Measurements from ENCODE around the gene CLEC4A. TPM values are rescaled to one million over a fixed set of nuclear protein-coding genes. Genes with fewer than 3 reads are reported as not detected.

CLEC4A gene
- polyA plus RNA-seq (0.28 to 0.56 TPM (median 0.31 TPM) in 3 replicates), polyA minus RNA-seq (not detected in 3 replicates)
- polyA plus RNA-seq (2011; ENCODE audit: low read depth), result 1.3 TPM
- 0.67 TPM in 1 of 2 replicates, not detected in the other for polyA plus RNA-seq (2011; cell fraction: cytosol; rRNA removed)
- polyA plus RNA-seq (2011; cell fraction: nucleus; rRNA removed), result 1.3 and 1.4 TPM in 2 replicates
- polyA plus RNA-seq (2012; ENCODE audit: low replicate concordance), result 0.15 and 1.3 TPM in 2 replicates
- polyA minus RNA-seq (2011; cell fraction: cytosol; rRNA and poly(A)+ RNA removed), result not detected
- 0.63 and 1.0 TPM in 2 replicates for polyA minus RNA-seq (2011; cell fraction: nucleus; rRNA and poly(A)+ RNA removed)

- Histone ChIP-seq H3K9me1 (ENCODE audit: control insufficient read depth, extremely low read depth, insufficient read depth, low read length) (no peaks in the 10 kb centered on the region), H3K79me2 (ENCODE audit: control insufficient read depth, insufficient read depth, low read length) (no peaks in the 10 kb centered on the region), H3K4me1 (ENCODE audit: control insufficient read depth, extremely low read depth, insufficient read depth, low read length) (no peaks in the 10 kb centered on the region), H3K9me3 (ENCODE audit: control insufficient read depth, low read depth, low read length) (no peaks in the 10 kb centered on the region), H3K36me3 (ENCODE audit: control insufficient read depth in 2 of 2, extremely low read depth in 1 of 2, insufficient read depth in 2 of 2, low read length in 2 of 2) (no peaks in the 10 kb centered on the region), H4K20me1 (ENCODE audit: control insufficient read depth, extremely low read depth, insufficient read depth, low read length) (no peaks in the 10 kb centered on the region), H3K27me3 (ENCODE audit: control insufficient read depth, extremely low read depth, insufficient read depth, low read length) (no peaks in the 10 kb centered on the region), H2AFZ (ENCODE audit: control insufficient read depth, low read length) (no peak within 1 kb of the TSS), H3K27ac (ENCODE audit: control insufficient read depth, insufficient read depth, low read length) (no peak within 1 kb of the TSS), H3K4me2 (ENCODE audit: control insufficient read depth, extremely low read depth, insufficient read depth, low read depth, low read length) (no peak within 1 kb of the TSS), H3K4me3 (ENCODE audit: control insufficient read depth in 2 of 3, extremely low read depth in 1 of 3, insufficient read depth in 2 of 3, low read depth in 1 of 3, low read length in 3 of 3) (no peak within 1 kb of the TSS), H3K9ac (ENCODE audit: control insufficient read depth, extremely low read depth, insufficient read depth, low read length) (no peak within 1 kb of the TSS)
- FAIRE-seq (no peak), DNase-seq (ENCODE audit: low read depth, low spot score) (no peak)
- dilution Hi-C loops (cut with MboI; ENCODE audit: extremely low pct_ligation_motif_present, low sequenced_read_pairs), result no loop called here
- TF ChIP-seq EZH2 (IDR thresholded peaks at IDR 0.05; ENCODE audit: low read length), result no peak
- no peak for TF ChIP-seq CTCF (optimal IDR thresholded peaks at IDR 0.05 in 1 of 3, IDR thresholded peaks at IDR 0.05 in 1 of 3, conservative IDR thresholded peaks at IDR 0.05 in 1 of 3; ENCODE audit: extremely low read depth in 1 of 3, insufficient read depth in 2 of 3, low read length in 3 of 3)
Measured at GRCh38 chr12:8123124-8123912, at the start of gene CLEC4A. CLEC4A (plus strand) TSS chr12:8123617; CDS start chr12:8123879, 262 bp downstream.

GRCh38 chr12:8075935-8076334 is 47.5 kb upstream of the CLEC4A start:
- TF ChIP-seq CTCF (optimal IDR thresholded peaks at IDR 0.05 in 1 of 3, IDR thresholded peaks at IDR 0.05 in 1 of 3, conservative IDR thresholded peaks at IDR 0.05 in 1 of 3; ENCODE audit: extremely low read depth in 1 of 3, insufficient read depth in 2 of 3, low read length in 3 of 3), result no peak
- TF ChIP-seq EZH2 (IDR thresholded peaks at IDR 0.05; ENCODE audit: low read length), result no peak
- no peak for DNase-seq (ENCODE audit: low read depth, low spot score)
- Histone ChIP-seq H3K4me3 (ENCODE audit: control insufficient read depth in 2 of 3, extremely low read depth in 1 of 3, insufficient read depth in 2 of 3, low read depth in 1 of 3, low read length in 3 of 3) (no peak overlapping the region), H3K4me1 (ENCODE audit: control insufficient read depth, extremely low read depth, insufficient read depth, low read length) (peaks cover 18% of the 10 kb centered on the region), H4K20me1 (ENCODE audit: control insufficient read depth, extremely low read depth, insufficient read depth, low read length) (no peaks in the 10 kb centered on the region), H3K27me3 (ENCODE audit: control insufficient read depth, extremely low read depth, insufficient read depth, low read length) (no peaks in the 10 kb centered on the region), H3K36me3 (ENCODE audit: control insufficient read depth in 2 of 2, extremely low read depth in 1 of 2, insufficient read depth in 2 of 2, low read length in 2 of 2) (no peaks in the 10 kb centered on the region), H3K4me2 (ENCODE audit: control insufficient read depth, extremely low read depth, insufficient read depth, low read depth, low read length) (no peak overlapping the region), H3K79me2 (ENCODE audit: control insufficient read depth, insufficient read depth, low read length) (no peaks in the 10 kb centered on the region), H3K27ac (ENCODE audit: control insufficient read depth, insufficient read depth, low read length) (no peak overlapping the region), H3K9me3 (ENCODE audit: control insufficient read depth, low read depth, low read length) (no peaks in the 10 kb centered on the region), H3K9ac (ENCODE audit: control insufficient read depth, extremely low read depth, insufficient read depth, low read length) (no peak overlapping the region), H3K9me1 (ENCODE audit: control insufficient read depth, extremely low read depth, insufficient read depth, low read length) (no peaks in the 10 kb centered on the region), H2AFZ (ENCODE audit: control insufficient read depth, low read length) (no peak overlapping the region)
- dilution Hi-C loops (cut with MboI; ENCODE audit: extremely low pct_ligation_motif_present, low sequenced_read_pairs), result no loop called here
- no peak for FAIRE-seq
